Breast epithelium (tissue), 4 donors: Measurements from ENCODE around the gene GPNMB. TPM values are rescaled to one million over a fixed set of nuclear protein-coding genes. Genes with fewer than 3 reads are reported as not detected.
"Not testable (repeated sequence)": the region's sequence is repeated elsewhere in the genome, so short reads cannot be mapped to it uniquely, and the experiment has no call there.

Source experiments
- DNase-seq, 2 donors: peaks; one replicate each; pipeline ENCODE4 v3.0.0-alpha.2; 2019; ENCODE audit warnings: low spot score in 2 of 2
- H3K27ac ChIP-seq, 2 donors: fragments of 200-600 bp; sonication (generic) in 1 of 2; one replicate each; pipeline ENCODE4 v1.5.1; 2016 to 2019; ENCODE audit warnings: mild to moderate bottlenecking in 1 of 2
- H3K27me3 ChIP-seq, 2 donors: fragments of 200-600 bp; sonication (generic) in 1 of 2; one replicate each; pipeline versions ENCODE4 v1.5.1 to v1.6.0; 2017 to 2019; ENCODE audit warnings: control low read depth in 1 of 2, mild to moderate bottlenecking in 1 of 2
- H3K36me3 ChIP-seq: fragments of 200-600 bp; one replicate; pipeline ENCODE4 v1.5.1; 2019
- H3K4me1 ChIP-seq, 2 donors: fragments of 200-600 bp; sonication (generic); one replicate each; pipeline ENCODE4 v1.5.1; 2016 to 2019; ENCODE audit warnings: control low read depth in 1 of 2
- H3K4me3 ChIP-seq, 3 donors: fragments of 200-600 bp; sonication (generic); 1 replicate in 2 of 3; 2 replicates in 1 of 3; pipeline ENCODE4 v1.5.1; 2016 to 2019; ENCODE audit warnings: mild to moderate bottlenecking in 3 of 3, moderate library complexity in 2 of 3
- H3K9me3 ChIP-seq, 2 donors: fragments of 200-600 bp; sonication (generic) in 1 of 2; one replicate each; pipeline ENCODE4 v1.5.1; 2016 to 2019; ENCODE audit warnings: control low read depth in 1 of 2
- CTCF ChIP-seq, 3 donors: fragments of 450-650 bp; IDR thresholded peaks; one replicate each; pipeline ENCODE4 v1.5.1; 2016 to 2017; ENCODE audit warnings: antibody characterized with exemption in 3 of 3, mild to moderate bottlenecking in 3 of 3, moderate library complexity in 3 of 3
- POLR2A ChIP-seq: fragments of 450-650 bp; IDR thresholded peaks from one replicate; pipeline ENCODE4 v1.6.1; 2016; ENCODE audit warnings: antibody characterized with exemption, mild to moderate bottlenecking, moderate library complexity
- POLR2AphosphoS5 ChIP-seq, 3 donors: sonication (generic); formaldehyde crosslinking; IDR thresholded peaks; one replicate each; pipeline ENCODE4 v1.6.1; 2017; ENCODE audit warnings: antibody characterized with exemption in 3 of 3
- intact Hi-C: fragments of 100-400 bp; cut with DNase I; formaldehyde crosslinking; loops from one replicate; pipeline ENCODE4 v1.15.1; 2023; ENCODE audit warnings: low total_unique reads
- total RNA-seq, 3 donors: library from RNA; depleted of rRNA; stranded (reverse); fragments of >200 nt; gene quantifications; one replicate each; pipeline ENCODE4 v1.1.0, GENCODE V29; 2016

Gene GPNMB
- total RNA-seq, 3 donors from 2014 or later, result 86.9 to 460 (median 335) TPM

GRCh38 chr7:23216021-23216420, 30.6 kb upstream of the GPNMB start:
- no peaks in the 10 kb centered on the region for H3K27me3 ChIP-seq
- H3K4me3 ChIP-seq, result no peak overlapping the region
- DNase-seq, result no peak
- no peaks in the 10 kb centered on the region for H3K36me3 ChIP-seq
- no peak for TF ChIP-seq CTCF (IDR thresholded peaks at IDR 0.05)
- TF ChIP-seq POLR2A, result no peak
- TF ChIP-seq POLR2AphosphoS5 (IDR thresholded peaks at IDR 0.05), result no peak
- intact Hi-C loops, result no loop called here
- H3K9me3 ChIP-seq, result no peaks in the 10 kb centered on the region
- no peak overlapping the region for H3K27ac ChIP-seq
- no peaks in the 10 kb centered on the region for H3K4me1 ChIP-seq

- TF ChIP-seq CTCF (IDR thresholded peaks at IDR 0.05) (no peak), POLR2A (no peak)
- H3K4me1 ChIP-seq, result no peaks in the 10 kb centered on the region
- H3K27me3 ChIP-seq, result no peaks in the 10 kb centered on the region
- H3K9me3 ChIP-seq, result no peaks in the 10 kb centered on the region
- H3K27ac ChIP-seq, result no peak overlapping the region
- H3K4me3 ChIP-seq, result no peak overlapping the region
- H3K36me3 ChIP-seq, result no peaks in the 10 kb centered on the region
- intact Hi-C loops, result no loop called here
- DNase-seq, result no peak
These were observed 28.4 kb upstream of the GPNMB start for GRCh38 chr7:23218196-23218595.

- no peak overlapping the region for H3K4me3 ChIP-seq
- no peak for DNase-seq
- intact Hi-C loops, result no loop called here
- no peaks in the 10 kb centered on the region for H3K36me3 ChIP-seq
- no peaks in the 10 kb centered on the region for H3K27me3 ChIP-seq
- TF ChIP-seq POLR2AphosphoS5 (IDR thresholded peaks at IDR 0.05), result no peak
- TF ChIP-seq POLR2A, result no peak
- no peak for TF ChIP-seq CTCF (IDR thresholded peaks at IDR 0.05)
- H3K9me3 ChIP-seq, result no peaks in the 10 kb centered on the region
- H3K4me1 ChIP-seq, result no peaks in the 10 kb centered on the region
- no peak overlapping the region for H3K27ac ChIP-seq
These were observed 25.8 kb upstream of the GPNMB start for GRCh38 chr7:23220690-23221305.

- DNase-seq, result no peak
- no peaks in the 10 kb centered on the region for H3K9me3 ChIP-seq
- intact Hi-C loops, result no loop called here
- H3K4me1 ChIP-seq, result no peaks in the 10 kb centered on the region
- no peaks in the 10 kb centered on the region for H3K27me3 ChIP-seq
- no peak overlapping the region for H3K27ac ChIP-seq
- H3K36me3 ChIP-seq, result no peaks in the 10 kb centered on the region
- no peak for TF ChIP-seq CTCF (IDR thresholded peaks at IDR 0.05)
- no peak for TF ChIP-seq POLR2A
- TF ChIP-seq POLR2AphosphoS5 (IDR thresholded peaks at IDR 0.05), result no peak
- no peak overlapping the region for H3K4me3 ChIP-seq
These were observed 24.0 kb upstream of the GPNMB start for GRCh38 chr7:23222439-23223030.

GRCh38 chr7:23224364-23224763, 22.2 kb upstream of the GPNMB start:
- H3K27me3 ChIP-seq, H3K9me3 ChIP-seq, H3K4me3 ChIP-seq, H3K4me1 ChIP-seq, H3K27ac ChIP-seq, H3K36me3 ChIP-seq, DNase-seq, intact Hi-C loops: not testable (repeated sequence)
